ENCODE measurements around the gene PZP.

The PZP gene

DNA sequence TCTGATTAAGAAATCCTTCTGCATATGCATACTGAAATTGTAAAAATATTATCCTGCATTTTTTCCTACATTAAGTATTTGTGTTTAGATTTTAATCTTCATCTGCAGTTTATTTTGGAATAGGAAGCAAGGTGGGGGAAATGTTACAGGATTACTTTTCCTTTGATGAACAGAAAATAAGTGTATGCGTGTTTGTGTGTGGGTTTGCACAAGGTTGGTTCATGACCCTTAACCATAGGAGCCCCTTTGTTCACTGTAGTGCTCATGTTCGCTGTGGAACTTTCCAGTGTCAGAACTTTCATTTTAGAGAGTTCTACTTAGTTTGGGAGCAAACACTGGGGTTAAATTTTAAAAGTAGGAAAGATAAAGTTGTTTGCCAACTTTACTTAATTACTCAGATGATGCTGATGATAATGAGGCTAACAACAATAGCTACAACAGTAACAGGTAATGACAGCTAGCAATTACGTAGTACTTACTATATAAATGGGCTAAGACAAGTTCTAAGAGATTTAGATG lies 86.0 kb downstream of the PZP start:
- no peak for DNase-seq

DNA sequence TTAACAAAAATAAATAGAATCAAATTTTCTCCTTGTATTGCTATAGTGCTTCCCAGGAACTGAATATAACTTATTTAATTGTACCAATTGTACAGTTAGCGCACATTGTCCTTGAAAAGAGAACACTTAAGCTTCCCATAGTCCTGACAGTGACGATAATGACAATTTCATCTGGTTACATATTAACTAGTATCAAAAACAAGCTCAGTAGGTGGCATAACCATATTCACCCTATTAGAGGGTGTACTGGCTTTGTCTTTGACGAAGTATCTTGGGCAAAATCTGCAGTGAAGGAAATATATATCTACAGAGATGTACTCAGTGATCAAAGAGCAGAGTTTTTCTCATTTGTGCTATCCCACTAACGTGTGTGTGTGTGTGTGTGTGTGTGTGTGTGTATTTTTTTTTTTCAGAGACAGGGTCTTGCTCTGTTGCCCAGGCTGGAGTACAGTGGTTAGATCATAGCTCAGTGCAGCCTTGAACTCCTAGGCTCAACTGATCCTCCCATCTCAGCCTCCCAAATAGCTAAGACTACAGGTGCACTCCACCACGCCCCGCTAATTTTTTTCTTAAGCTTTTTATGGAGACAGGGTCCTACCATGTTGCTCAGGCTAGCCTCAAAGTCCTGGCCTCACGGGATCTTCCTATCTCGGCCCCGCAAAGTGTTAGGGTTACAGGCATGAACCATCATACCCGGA lies 87.6 kb downstream of the PZP start:
- DNase-seq = no peak

DNA sequence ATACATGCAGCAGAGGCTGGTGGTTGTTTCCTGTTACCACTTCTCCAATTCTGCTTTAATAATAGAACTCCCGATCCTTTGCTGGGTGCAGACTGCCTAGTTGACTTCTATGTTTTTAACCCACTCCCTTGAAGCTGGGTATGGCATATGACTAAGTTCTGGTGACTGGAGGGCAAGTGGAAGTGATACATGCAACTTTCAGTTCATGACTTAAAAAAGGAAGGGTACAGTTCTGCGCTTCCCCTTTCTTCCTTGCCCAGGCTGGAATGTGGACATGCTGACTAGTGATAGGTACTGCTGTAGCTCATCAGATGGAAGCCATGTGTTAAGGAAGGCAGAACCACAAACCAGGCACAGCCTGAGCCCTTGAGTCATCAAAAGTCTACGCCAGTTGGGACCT lies 90.0 kb downstream of the PZP start:
- no peak for DNase-seq

- DNase-seq = no peak
These were observed 92.2 kb downstream of the PZP start, which contains the start of gene A2M for GRCh38 chr12:9115731-9116559. Gene A2M, minus strand, starts transcription at chr12:9115919. Its CDS starts 70 bp downstream, at chr12:9115849.

GRCh38 chr12:9114946-9115345 lies 93.2 kb downstream of the PZP start:
- DNase-seq = no peak

- no peak for DNase-seq
These were observed 94.2 kb downstream of the PZP start for GRCh38 chr12:9113987-9114309.

DNA sequence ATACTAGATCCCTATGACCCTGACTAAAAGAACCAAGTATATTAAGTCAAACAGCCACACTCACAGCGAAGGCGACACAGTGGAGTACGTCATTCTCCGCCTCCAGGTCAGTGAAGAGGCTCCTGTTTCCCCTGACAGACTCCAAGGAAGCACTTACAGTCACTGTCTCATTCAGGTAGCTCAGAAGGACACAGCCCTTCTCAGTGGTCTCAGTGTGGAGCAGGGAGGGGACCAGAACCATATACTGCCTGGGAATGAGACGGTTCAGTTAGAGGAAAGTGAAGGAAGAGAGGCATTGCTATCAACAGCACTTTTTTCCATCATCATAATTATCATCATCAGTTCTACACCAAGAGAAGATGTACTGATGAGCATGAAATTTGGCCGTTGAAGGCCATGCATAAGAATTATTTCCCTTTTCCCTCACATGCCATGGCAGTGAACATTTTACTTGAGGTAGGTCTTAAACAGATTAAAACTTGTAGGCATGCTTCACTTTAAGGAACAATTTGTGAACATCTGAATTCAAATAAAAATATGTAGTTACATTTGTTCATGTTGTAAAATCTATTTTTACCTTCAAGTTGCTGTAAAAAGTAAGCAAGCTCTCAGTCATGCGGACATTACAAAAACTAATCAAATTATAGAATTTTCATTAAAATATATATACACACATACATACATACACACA lies 94.8 kb downstream of the PZP start:
- no peak for DNase-seq

- no peak for DNase-seq
These were observed 95.9 kb downstream of the PZP start for GRCh38 chr12:9112076-9112853.

- DNase-seq = no peak
These were observed 96.7 kb downstream of the PZP start for GRCh38 chr12:9111525-9111924.

DNA sequence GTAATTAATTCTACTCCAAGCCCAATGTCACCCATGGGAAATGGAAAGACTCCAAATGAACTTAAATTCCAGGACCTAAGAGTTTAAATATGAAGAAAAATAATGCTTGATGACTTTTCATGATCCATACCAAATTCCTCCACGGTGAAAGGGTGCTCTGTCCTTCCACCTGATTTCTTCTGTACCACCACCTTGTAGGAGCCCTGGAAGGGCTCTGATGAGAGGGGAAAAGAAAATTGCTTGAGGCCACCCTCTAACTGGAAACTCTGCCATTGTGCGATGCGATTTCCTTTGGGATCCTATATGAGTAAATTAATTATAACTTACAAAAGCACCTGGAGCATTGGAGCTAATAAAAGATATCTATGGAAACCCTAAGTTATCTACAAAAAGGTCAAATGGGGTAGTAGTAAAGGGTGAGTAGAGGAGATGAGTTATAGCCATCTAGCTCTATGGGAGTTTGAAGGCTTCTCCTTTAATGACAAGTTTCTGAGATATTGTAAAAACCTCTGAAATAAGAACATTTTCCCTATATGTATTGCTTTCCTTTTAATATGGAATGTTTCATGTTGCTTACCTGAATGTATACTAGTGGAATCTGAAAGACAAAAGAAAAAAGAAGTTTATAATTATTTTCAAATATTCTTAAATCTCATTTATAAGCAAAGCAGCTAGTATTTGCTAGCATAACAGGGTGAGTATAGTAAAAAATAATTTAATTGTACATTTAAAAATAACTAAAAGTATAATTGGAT lies 98.3 kb downstream of the PZP start:
- no peak for DNase-seq

GRCh38 chr12:9109213-9109522 lies 99.0 kb downstream of the PZP start:
- DNase-seq = no peak

DNA sequence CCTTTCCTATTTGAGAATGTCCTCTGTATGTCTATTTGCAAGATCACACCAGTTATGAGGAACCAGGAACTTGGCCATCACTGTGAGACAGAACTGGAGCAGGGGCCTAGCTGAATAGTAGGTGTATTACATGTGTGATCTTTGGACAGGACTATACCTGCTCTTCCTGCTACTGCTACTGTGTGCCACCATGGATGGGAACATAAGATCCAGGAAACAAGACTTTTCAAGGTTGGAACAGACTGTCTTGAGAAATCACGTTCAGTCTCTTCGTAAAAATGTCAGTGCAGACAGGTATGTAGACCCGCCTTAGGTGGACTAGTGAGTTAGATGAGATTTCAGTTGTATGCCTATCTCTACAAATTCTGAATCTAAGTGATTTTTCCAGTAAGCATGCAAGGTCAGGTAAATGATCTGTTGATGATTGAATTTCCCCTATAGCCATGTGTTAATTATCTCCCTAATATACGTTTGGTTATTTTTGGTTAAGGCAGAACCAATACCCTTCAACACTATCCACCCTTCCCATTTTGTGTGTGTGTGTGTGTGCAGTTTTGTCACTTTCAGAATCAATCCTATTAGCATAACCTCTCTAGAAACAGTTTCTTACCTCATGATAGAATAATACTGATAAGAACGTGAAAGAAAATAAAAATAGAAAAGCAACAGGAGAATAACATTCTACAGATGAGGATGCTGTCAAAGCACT lies 99.5 kb downstream of the PZP start:
- DNase-seq = no peak

GRCh38 chr12:9107542-9107873 lies 100.7 kb downstream of the PZP start:
- DNase-seq = no peak

DNA sequence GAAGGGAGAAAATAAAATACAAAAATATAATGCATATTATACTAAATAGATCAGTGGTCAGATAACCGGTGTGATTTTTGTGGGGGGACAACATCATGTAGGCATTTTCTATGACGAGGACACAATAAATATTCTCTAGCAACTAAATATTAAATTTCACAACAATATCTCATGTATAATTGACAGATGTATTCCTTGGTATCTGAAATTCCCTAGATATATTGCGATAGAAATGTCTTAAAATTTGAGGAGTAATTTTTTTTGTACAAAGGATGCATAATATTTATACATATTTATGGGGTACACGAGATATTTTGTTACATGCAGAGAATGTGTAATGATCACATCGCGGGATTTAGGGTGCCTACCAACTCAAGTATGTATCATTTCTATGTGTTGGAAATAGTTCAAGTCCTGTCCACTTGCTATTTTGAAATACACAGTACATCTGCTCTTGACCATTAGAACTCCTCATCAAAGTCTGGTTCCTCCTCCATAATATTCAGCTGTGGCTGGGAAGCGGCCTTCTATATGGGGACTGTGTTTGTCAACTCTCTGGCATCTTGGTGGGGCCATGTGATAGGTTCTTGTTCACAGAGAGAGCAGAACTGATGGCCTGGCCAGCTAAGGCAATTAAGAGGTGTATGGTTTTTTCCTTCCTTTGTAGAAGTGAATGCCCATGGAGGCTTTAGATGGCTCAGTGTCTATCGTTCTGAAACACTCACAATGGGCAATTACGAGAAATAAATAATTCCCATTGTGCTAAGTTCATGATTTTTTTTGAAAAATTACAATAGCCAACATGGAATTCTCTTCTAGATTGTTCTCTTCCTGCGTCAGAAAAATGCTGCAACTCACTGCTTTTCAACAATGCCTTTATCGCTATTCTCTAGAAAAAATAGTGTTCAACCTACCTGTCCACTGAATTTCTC lies 101.3 kb downstream of the PZP start:
- no peak for DNase-seq

DNA sequence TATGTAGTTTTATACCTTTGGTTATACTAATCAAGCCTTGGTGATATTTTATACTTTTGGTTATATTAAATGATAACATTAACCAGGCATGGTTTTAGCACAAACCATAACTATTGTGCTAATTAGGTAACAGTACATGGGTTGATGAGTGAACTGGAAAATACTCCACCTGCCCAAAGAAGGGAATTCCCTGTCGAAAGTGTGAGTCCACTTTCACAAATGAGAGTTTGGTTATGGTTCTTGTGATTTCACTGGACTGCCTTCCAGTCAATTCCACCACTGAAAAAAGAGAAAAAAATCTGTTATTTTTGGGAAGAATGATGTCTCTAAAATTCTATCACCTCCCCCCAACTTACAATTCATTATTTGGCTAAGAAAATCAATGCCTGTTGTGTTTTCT lies 102.1 kb downstream of the PZP start:
- DNase-seq = no peak

DNA sequence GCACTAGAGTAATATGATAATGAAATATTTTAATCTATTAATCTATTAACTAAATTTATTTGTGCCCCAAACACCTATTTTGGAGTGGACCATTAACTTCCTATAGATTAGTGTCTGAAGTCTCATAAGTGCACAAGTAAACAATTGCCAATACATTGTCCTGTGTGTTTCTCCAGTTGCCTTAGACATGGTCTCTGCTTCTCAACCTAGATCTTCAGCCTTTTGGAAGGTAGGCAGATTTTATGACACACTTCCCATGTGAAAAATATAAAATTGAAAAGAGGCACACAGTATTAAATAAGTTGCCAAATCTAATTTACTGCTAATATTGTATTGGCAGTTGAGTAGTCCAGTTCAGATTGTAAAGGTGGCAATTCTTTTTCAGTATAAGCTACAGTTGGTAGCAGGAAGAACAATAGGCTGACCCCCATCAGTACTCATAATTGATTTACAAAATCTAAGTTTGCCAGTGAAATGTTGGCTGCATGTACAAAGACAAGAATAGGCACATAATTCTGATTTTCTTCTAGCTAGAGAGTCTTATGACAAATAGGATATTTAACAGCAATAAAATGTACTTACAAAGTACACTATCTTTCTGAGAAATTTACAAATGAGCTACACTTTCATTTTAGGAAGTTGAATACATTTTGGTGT lies 103.3 kb downstream of the PZP start:
- DNase-seq = no peak

DNA sequence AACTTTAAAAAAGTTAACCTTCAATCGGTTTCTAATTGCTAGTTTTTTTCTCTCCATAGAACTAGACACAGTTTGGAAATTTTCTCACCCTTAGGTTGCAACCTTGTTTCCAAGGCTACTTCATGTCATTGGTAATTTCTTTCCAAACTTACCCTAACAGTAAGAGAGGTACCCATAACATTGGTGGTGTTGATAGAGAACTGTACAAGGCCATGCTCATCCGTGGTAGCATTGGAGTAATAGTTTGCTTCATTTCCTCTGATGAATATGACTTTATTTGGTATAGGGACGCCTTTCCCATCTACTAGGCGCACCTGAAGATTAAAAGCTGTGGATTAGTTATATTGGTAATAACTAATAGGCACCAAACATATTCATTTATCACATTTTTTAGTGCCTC lies 104.1 kb downstream of the PZP start:
- no peak for DNase-seq

GRCh38 chr12:9103050-9103849 lies 104.9 kb downstream of the PZP start:
- DNase-seq = no peak

GRCh38 chr12:9101018-9101687 lies 107.0 kb downstream of the PZP start:
- no peak for DNase-seq

Data from NCI-H510A treated with DMSO at 0.1 percent for 48 hours (cell line).